Superior temporal gyrus (tissue), 1 donor: ENCODE measurements around the gene MRPL52.

Experiments used
- DNase-seq: peaks from one replicate; pipeline ENCODE4 v3.0.0-alpha.2; 2016; ENCODE audit errors: extremely low spot score

MRPL52 gene

GRCh38 chr14:22882064-22882463 lies 52.4 kb downstream of the MRPL52 start:
- no peak for DNase-seq

- DNase-seq: no peak
These were observed 53.0 kb downstream of the MRPL52 start for GRCh38 chr14:22882529-22883172.

GRCh38 chr14:22883173-22883976 lies 53.7 kb downstream of the MRPL52 start, which contains the start of gene REM2:
TSS of gene REM2 (plus strand) at chr14:22883222. CDS start at chr14:22883288, 66 bp downstream.
- no peak for DNase-seq

- no peak for DNase-seq
These were observed 54.5 kb downstream of the MRPL52 start for GRCh38 chr14:22884076-22884737.
